HepG2 (cell line): Measurements from ENCODE around the gene BPI. TPM values are rescaled to one million over a fixed set of nuclear protein-coding genes. Genes with fewer than 3 reads are reported as not detected.

Source experiments
- ARNTL ChIP-seq: sonication (generic); formaldehyde crosslinking; IDR thresholded peaks from 2 replicates; pipeline ENCODE4 v1.4.0; 2020; ENCODE audit warnings: mild to moderate bottlenecking, missing genetic modification reagents
- CEBPZ ChIP-seq: IDR thresholded peaks from 2 replicates; pipeline ENCODE4 v1.6.1; 2012; ENCODE audit warnings: low read length, improper control_type of control experiment
- CERS6 ChIP-seq: sonication (generic); formaldehyde crosslinking; IDR thresholded peaks from 2 replicates; pipeline ENCODE4 v1.5.0; 2020; ENCODE audit warnings: missing genetic modification reagents
- ETS1 ChIP-seq: sonication (generic); formaldehyde crosslinking; IDR thresholded peaks from 2 replicates; pipeline ENCODE4 v1.4.0; 2020; ENCODE audit warnings: missing genetic modification reagents
- GATAD1 ChIP-seq: IDR thresholded peaks from 2 replicates; pipeline ENCODE4 v1.6.1; 2016; ENCODE audit warnings: missing genetic modification reagents, missing compliant biosample characterization
- MAFG ChIP-seq: sonication (generic); formaldehyde crosslinking; IDR thresholded peaks from 2 replicates; pipeline ENCODE4 v1.5.1; 2020; ENCODE audit warnings: mild to moderate bottlenecking, missing genetic modification reagents
- MTA1 ChIP-seq: sonication (generic); formaldehyde crosslinking; IDR thresholded peaks from 2 replicates; pipeline ENCODE4 v1.4.0; 2020; ENCODE audit warnings: missing genetic modification reagents, mild to moderate bottlenecking, borderline replicate concordance
- PITX1 ChIP-seq: sonication (generic); formaldehyde crosslinking; IDR thresholded peaks from 2 replicates; pipeline ENCODE4 v1.5.1; 2020; ENCODE audit warnings: mild to moderate bottlenecking, missing genetic modification reagents
- POGK ChIP-seq: sonication (generic); formaldehyde crosslinking; conservative IDR thresholded peaks from 2 replicates; pipeline ENCODE4 v1.8.0; 2022; ENCODE audit warnings: mild to moderate bottlenecking, moderate library complexity, missing genetic modification reagents
- RBFOX2 ChIP-seq: fragments of 200-400 bp; formaldehyde crosslinking; IDR thresholded peaks from 2 replicates; pipeline ENCODE4 v1.6.1; 2017; ENCODE audit warnings: low read depth, mild to moderate bottlenecking, low read length
- RXRA ChIP-seq: sonication (generic); formaldehyde crosslinking; IDR thresholded peaks from 2 replicates; pipeline ENCODE4 v1.5.1; 2020; ENCODE audit warnings: missing genetic modification reagents
- SIN3A ChIP-seq: IDR thresholded peaks from 2 replicates; pipeline ENCODE4 v1.6.1; 2011; ENCODE audit warnings: low read depth, mild to moderate bottlenecking, control low read depth, low read length, borderline replicate concordance
- ZBTB42 ChIP-seq: sonication (generic); formaldehyde crosslinking; IDR thresholded peaks from 2 replicates; pipeline ENCODE4 v1.5.0; 2020; ENCODE audit warnings: mild to moderate bottlenecking, missing genetic modification reagents
- ZNF20 ChIP-seq: sonication (generic); formaldehyde crosslinking; IDR thresholded peaks from 2 replicates; pipeline ENCODE4 v1.4.0; 2020; ENCODE audit warnings: mild to moderate bottlenecking, moderate library complexity, missing genetic modification reagents
- ZNF205 ChIP-seq: IDR thresholded peaks from 2 replicates; pipeline ENCODE4 v1.6.1; 2018; ENCODE audit warnings: missing biosample characterization, missing genetic modification reagents
- ZNF253 ChIP-seq: sonication (generic); formaldehyde crosslinking; IDR thresholded peaks from 2 replicates; pipeline ENCODE4 v1.8.0; 2022; ENCODE audit warnings: mild to moderate bottlenecking, missing genetic modification reagents, borderline replicate concordance
- ZNF343 ChIP-seq: sonication (generic); formaldehyde crosslinking; IDR thresholded peaks from 2 replicates; pipeline ENCODE4 v1.4.0; 2020; ENCODE audit warnings: mild to moderate bottlenecking, missing genetic modification reagents
- ZNF530 ChIP-seq: sonication (generic); formaldehyde crosslinking; IDR thresholded peaks from 2 replicates; pipeline ENCODE4 v1.5.0; 2020; ENCODE audit warnings: low read depth, mild to moderate bottlenecking, missing genetic modification reagents
- ZNF576 ChIP-seq: sonication (generic); formaldehyde crosslinking; IDR thresholded peaks from 2 replicates; pipeline ENCODE4 v1.4.0; 2020; ENCODE audit warnings: mild to moderate bottlenecking, missing genetic modification reagents
- ZNF577 ChIP-seq: sonication (generic); formaldehyde crosslinking; IDR thresholded peaks from 2 replicates; pipeline ENCODE4 v1.4.0; 2020; ENCODE audit warnings: mild to moderate bottlenecking, low read depth, missing genetic modification reagents, borderline replicate concordance
- ZNF644 ChIP-seq: IDR thresholded peaks from 2 replicates; pipeline ENCODE4 v1.6.1; 2016; ENCODE audit warnings: low read depth
- ZNF768 ChIP-seq: sonication (generic); formaldehyde crosslinking; IDR thresholded peaks from 2 replicates; pipeline ENCODE4 v1.4.0; 2020; ENCODE audit warnings: missing genetic modification reagents
- ZSCAN12 ChIP-seq: sonication (generic); formaldehyde crosslinking; IDR thresholded peaks from 2 replicates; pipeline ENCODE4 v1.9.0; 2021; ENCODE audit warnings: mild to moderate bottlenecking, missing genetic modification reagents
- polyA plus RNA-seq, 8 experiments: library from polyadenylated mRNA; depleted of rRNA in 3 of 8; stranded (reverse) in 7 of 8; unstranded in 1 of 8; fragments of >200 nt; fragmentation: Illumina TruSeq in 4 of 8; extraction: Trizol in 4 of 8; gene quantifications; 2 replicates each; pipeline versions ENCODE4 v1.2.1 to v1.2.3, GENCODE V29; 2011 to 2016; ENCODE audit warnings: low read depth in 4 of 8, missing spikeins in 1 of 8, mixed read lengths in 1 of 8; ENCODE audit not compliant: insufficient read depth in 1 of 8
- total RNA-seq, 5 experiments: library from RNA; depleted of rRNA; stranded (reverse); fragments of >200 nt; fragmentation: Illumina TruSeq; extraction: Trizol; gene quantifications; 2 replicates each; pipeline ENCODE4 v1.2.3, GENCODE V29; 2016; ENCODE audit warnings: low read depth in 1 of 5

Gene BPI
- total and polyA plus RNA-seq, 2 of the 13 experiments (the other 11 are each of a cell fraction or from before 2014, with no cell fraction given), result not detected

GRCh38 chr20:38343311-38344106 lies 39.6 kb downstream of the BPI start (continued):
- TF ChIP-seq RBFOX2 (peak; percentile 54; the same call in 1 of the 2 replicates), ZNF577 (CRISPR knock-in tag) (no peak), ZNF343 (CRISPR knock-in tag) (no peak), CERS6 (CRISPR knock-in tag) (no peak), ZNF205 (CRISPR knock-in tag) (peak; percentile 73), ZNF576 (CRISPR knock-in tag) (no peak; the same call in 1 of the 2 replicates), ZNF253 (CRISPR knock-in tag) (peak; percentile 69; the same call in 1 of the 2 replicates), CEBPZ (no peak), SIN3A (no peak), ZNF768 (CRISPR knock-in tag) (peak; percentile 35; the same call in 1 of the 2 replicates), ARNTL (no peak), ETS1 (CRISPR knock-in tag) (no peak), PITX1 (CRISPR knock-in tag) (peak; percentile 80), ZNF530 (CRISPR knock-in tag) (no peak), MTA1 (0 out of 2 replicates have a peak, but pooled peaks have one; percentile 6), GATAD1 (CRISPR knock-in tag) (peak; percentile 79), ZSCAN12 (no peak), ZBTB42 (CRISPR knock-in tag) (no peak), RXRA (CRISPR knock-in tag) (peak; percentile 69), MAFG (CRISPR knock-in tag) (no peak), POGK (CRISPR knock-in tag) (no peak; the same call in 1 of the 2 replicates), ZNF20 (CRISPR knock-in tag) (no peak), ZNF644 (CRISPR knock-in tag) (peak; percentile 62; the same call in 1 of the 2 replicates)
